ENCODE measurements around the gene CTNNA2.

The CTNNA2 gene

GRCh38 chr2:80244905-80245584 is 732.2 kb downstream of the CTNNA2 start:
- Histone ChIP-seq H3K79me2 (ENCODE audit: control insufficient read depth, insufficient read depth, low read length, poor library complexity) (no peaks in the 10 kb centered on the region), H3K23ac (ENCODE audit: low read length) (no peak overlapping the region), H3K9ac (ENCODE audit: low read length) (no peak overlapping the region), H3K18ac (ENCODE audit: low read length) (no peak overlapping the region), H3K4me3 (ENCODE audit: low read depth, low read length) (no peak overlapping the region), H4K12ac (ENCODE audit: low read depth, low read length) (no peak overlapping the region), H2AFZ (ENCODE audit: insufficient read depth, low read length, poor library complexity) (no peak overlapping the region), H3K79me1 (ENCODE audit: low read length) (no peaks in the 10 kb centered on the region), H3K4me1 (ENCODE audit: control insufficient read depth in 1 of 2, insufficient read depth in 2 of 2, low read length in 2 of 2) (peaks cover 0 to 3% of the 10 kb centered on the region in 2 experiments), H3K4me2 (ENCODE audit: low read length) (no peak overlapping the region), H2BK12ac (ENCODE audit: low read length) (no peak overlapping the region), H2BK5ac (ENCODE audit: low read depth, low read length, poor library complexity) (no peak overlapping the region), H4K91ac (ENCODE audit: low read depth, low read length) (no peak overlapping the region), H2BK120ac (ENCODE audit: insufficient read depth, low read length, poor library complexity) (no peak overlapping the region), H3K14ac (ENCODE audit: low read length) (no peak overlapping the region), H3K36me3 (ENCODE audit: control insufficient read depth in 1 of 2, insufficient read depth in 2 of 2, low read length in 2 of 2) (no peaks in the 10 kb centered on the region), H3K9me3 (ENCODE audit: insufficient read depth, low read depth, low read length) (no peaks in the 10 kb centered on the region), H3K27ac (ENCODE audit: low read depth, low read length) (no peak overlapping the region), H2AK5ac (ENCODE audit: low read length) (no peak overlapping the region), H3K4ac (ENCODE audit: low read depth, low read length) (no peak overlapping the region), H3K27me3 (ENCODE audit: insufficient read depth, low read length) (no peaks in the 10 kb centered on the region), H4K8ac (ENCODE audit: low read depth, low read length) (no peak overlapping the region)
- DNase-seq = no peak
- no CpG with 5 or more reads among the region's 8 CpGs for WGBS (ENCODE audit: extremely low coverage, insufficient coverage, insufficient read length)

GRCh38 chr2:80246534-80246933 is 733.7 kb downstream of the CTNNA2 start:
- Histone ChIP-seq H2BK12ac (ENCODE audit: low read length) (no peak overlapping the region), H2AK5ac (ENCODE audit: low read length) (no peak overlapping the region), H2AFZ (ENCODE audit: insufficient read depth, low read length, poor library complexity) (no peak overlapping the region), H3K79me2 (ENCODE audit: control insufficient read depth, insufficient read depth, low read length, poor library complexity) (no peaks in the 10 kb centered on the region), H3K9me3 (ENCODE audit: insufficient read depth, low read depth, low read length) (no peaks in the 10 kb centered on the region), H3K36me3 (ENCODE audit: control insufficient read depth in 1 of 2, insufficient read depth in 2 of 2, low read length in 2 of 2) (no peaks in the 10 kb centered on the region), H3K18ac (ENCODE audit: low read length) (no peak overlapping the region), H3K4me1 (ENCODE audit: control insufficient read depth in 1 of 2, insufficient read depth in 2 of 2, low read length in 2 of 2) (peaks cover 0 to 3% of the 10 kb centered on the region in 2 experiments), H3K4ac (ENCODE audit: low read depth, low read length) (no peak overlapping the region), H3K9ac (ENCODE audit: low read length) (no peak overlapping the region), H2BK5ac (ENCODE audit: low read depth, low read length, poor library complexity) (no peak overlapping the region), H3K4me2 (ENCODE audit: low read length) (no peak overlapping the region), H3K27me3 (ENCODE audit: insufficient read depth, low read length) (no peaks in the 10 kb centered on the region), H4K91ac (ENCODE audit: low read depth, low read length) (no peak overlapping the region), H4K12ac (ENCODE audit: low read depth, low read length) (no peak overlapping the region), H3K4me3 (ENCODE audit: low read depth, low read length) (no peak overlapping the region), H3K14ac (ENCODE audit: low read length) (no peak overlapping the region), H3K23ac (ENCODE audit: low read length) (no peak overlapping the region), H2BK120ac (ENCODE audit: insufficient read depth, low read length, poor library complexity) (no peak overlapping the region), H3K27ac (ENCODE audit: low read depth, low read length) (no peak overlapping the region), H4K8ac (ENCODE audit: low read depth, low read length) (no peak overlapping the region), H3K79me1 (ENCODE audit: low read length) (no peaks in the 10 kb centered on the region)
- no peak for DNase-seq
- WGBS (ENCODE audit: extremely low coverage, insufficient coverage, insufficient read length) = no CpG with 5 or more reads among the region's 1 CpG

GRCh38 chr2:80247339-80247738 is 734.5 kb downstream of the CTNNA2 start:
- Histone ChIP-seq H3K4me3 (ENCODE audit: low read depth, low read length) (no peak overlapping the region), H3K79me2 (ENCODE audit: control insufficient read depth, insufficient read depth, low read length, poor library complexity) (no peaks in the 10 kb centered on the region), H3K79me1 (ENCODE audit: low read length) (no peaks in the 10 kb centered on the region), H3K18ac (ENCODE audit: low read length) (no peak overlapping the region), H3K27ac (ENCODE audit: low read depth, low read length) (no peak overlapping the region), H2AFZ (ENCODE audit: insufficient read depth, low read length, poor library complexity) (no peak overlapping the region), H4K91ac (ENCODE audit: low read depth, low read length) (no peak overlapping the region), H3K27me3 (ENCODE audit: insufficient read depth, low read length) (no peaks in the 10 kb centered on the region), H3K23ac (ENCODE audit: low read length) (no peak overlapping the region), H3K4ac (ENCODE audit: low read depth, low read length) (no peak overlapping the region), H3K14ac (ENCODE audit: low read length) (no peak overlapping the region), H3K9me3 (ENCODE audit: insufficient read depth, low read depth, low read length) (no peaks in the 10 kb centered on the region), H3K9ac (ENCODE audit: low read length) (no peak overlapping the region), H2BK5ac (ENCODE audit: low read depth, low read length, poor library complexity) (no peak overlapping the region), H2BK12ac (ENCODE audit: low read length) (no peak overlapping the region), H3K4me2 (ENCODE audit: low read length) (no peak overlapping the region), H3K4me1 (ENCODE audit: control insufficient read depth in 1 of 2, insufficient read depth in 2 of 2, low read length in 2 of 2) (peaks cover 0 to 3% of the 10 kb centered on the region in 2 experiments), H2AK5ac (ENCODE audit: low read length) (no peak overlapping the region), H3K36me3 (ENCODE audit: control insufficient read depth in 1 of 2, insufficient read depth in 2 of 2, low read length in 2 of 2) (no peaks in the 10 kb centered on the region), H4K12ac (ENCODE audit: low read depth, low read length) (no peak overlapping the region), H2BK120ac (ENCODE audit: insufficient read depth, low read length, poor library complexity) (no peak overlapping the region), H4K8ac (ENCODE audit: low read depth, low read length) (no peak overlapping the region)
- no CpG with 5 or more reads among the region's 3 CpGs for WGBS (ENCODE audit: extremely low coverage, insufficient coverage, insufficient read length)
- DNase-seq = no peak

- Histone ChIP-seq H3K4ac (ENCODE audit: low read depth, low read length) (no peak overlapping the region), H3K18ac (ENCODE audit: low read length) (no peak overlapping the region), H3K9ac (ENCODE audit: low read length) (no peak overlapping the region), H3K36me3 (ENCODE audit: control insufficient read depth in 1 of 2, insufficient read depth in 2 of 2, low read length in 2 of 2) (no peaks in the 10 kb centered on the region), H3K27me3 (ENCODE audit: insufficient read depth, low read length) (no peaks in the 10 kb centered on the region), H3K79me2 (ENCODE audit: control insufficient read depth, insufficient read depth, low read length, poor library complexity) (no peaks in the 10 kb centered on the region), H2AK5ac (ENCODE audit: low read length) (no peak overlapping the region), H3K23ac (ENCODE audit: low read length) (no peak overlapping the region), H2BK12ac (ENCODE audit: low read length) (no peak overlapping the region), H3K4me3 (ENCODE audit: low read depth, low read length) (no peak overlapping the region), H3K79me1 (ENCODE audit: low read length) (no peaks in the 10 kb centered on the region), H3K9me3 (ENCODE audit: insufficient read depth, low read depth, low read length) (no peaks in the 10 kb centered on the region), H4K8ac (ENCODE audit: low read depth, low read length) (no peak overlapping the region), H3K27ac (ENCODE audit: low read depth, low read length) (no peak overlapping the region), H3K4me2 (ENCODE audit: low read length) (no peak overlapping the region), H3K14ac (ENCODE audit: low read length) (no peak overlapping the region), H2BK5ac (ENCODE audit: low read depth, low read length, poor library complexity) (no peak overlapping the region), H4K91ac (ENCODE audit: low read depth, low read length) (no peak overlapping the region), H4K12ac (ENCODE audit: low read depth, low read length) (no peak overlapping the region), H2BK120ac (ENCODE audit: insufficient read depth, low read length, poor library complexity) (no peak overlapping the region), H3K4me1 (ENCODE audit: control insufficient read depth in 1 of 2, insufficient read depth in 2 of 2, low read length in 2 of 2) (peaks cover 0 to 3% of the 10 kb centered on the region in 2 experiments), H2AFZ (ENCODE audit: insufficient read depth, low read length, poor library complexity) (no peak overlapping the region)
- no CpG with 5 or more reads among the region's 3 CpGs for WGBS (ENCODE audit: extremely low coverage, insufficient coverage, insufficient read length)
- DNase-seq = no peak
Observed at GRCh38 chr2:80248146-80248545, 735.3 kb downstream of the CTNNA2 start.
